GM19452 (cell line): Measurements from ENCODE around the gene SGF29.
"Not testable (repeated sequence)": the region's sequence is repeated elsewhere in the genome, so short reads cannot be mapped to it uniquely, and the experiment has no call there.

ENCODE experiments used
- ATAC-seq: cut with Tn5 transposase; IDR thresholded peaks from one replicate; pipeline ENCODE4 v1.9.1; 2021; ENCODE audit not compliant: unreplicated experiment

SGF29 gene

DNA sequence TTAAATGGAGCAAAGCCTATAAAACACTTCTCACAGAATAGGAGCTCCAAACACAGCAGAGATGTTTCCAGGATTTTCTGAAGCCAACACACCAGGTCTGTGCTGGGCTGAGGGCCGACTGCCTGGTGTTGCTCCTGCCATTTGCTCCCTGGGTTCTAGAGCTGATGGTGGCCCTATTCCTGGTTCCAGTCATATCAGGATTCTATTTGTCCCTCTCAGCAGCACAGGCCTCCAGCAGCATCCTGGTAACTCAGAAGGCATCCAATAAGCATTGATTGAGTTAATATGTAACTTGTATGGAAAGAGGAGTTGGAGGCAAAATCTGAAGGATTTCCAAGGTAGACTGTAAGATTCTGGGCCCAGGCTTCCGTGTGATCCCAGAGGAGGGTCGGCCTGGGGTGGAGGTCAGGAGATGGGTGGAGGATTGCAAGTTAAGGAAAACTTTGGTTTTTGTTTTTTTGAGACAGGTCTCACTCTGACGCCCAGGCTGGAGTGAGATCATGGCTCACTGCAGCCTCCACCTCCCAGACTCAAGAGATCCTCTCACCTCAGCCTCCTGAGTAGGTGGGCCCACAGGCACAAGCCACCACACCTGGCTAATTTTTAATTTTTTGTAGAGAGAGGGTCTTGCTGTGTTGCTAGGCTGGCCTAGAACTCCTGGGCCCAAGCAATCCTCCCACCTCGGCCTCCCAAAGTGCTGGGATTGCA lies 20.6 kb upstream of the SGF29 start:
- no peak for ATAC-seq

DNA sequence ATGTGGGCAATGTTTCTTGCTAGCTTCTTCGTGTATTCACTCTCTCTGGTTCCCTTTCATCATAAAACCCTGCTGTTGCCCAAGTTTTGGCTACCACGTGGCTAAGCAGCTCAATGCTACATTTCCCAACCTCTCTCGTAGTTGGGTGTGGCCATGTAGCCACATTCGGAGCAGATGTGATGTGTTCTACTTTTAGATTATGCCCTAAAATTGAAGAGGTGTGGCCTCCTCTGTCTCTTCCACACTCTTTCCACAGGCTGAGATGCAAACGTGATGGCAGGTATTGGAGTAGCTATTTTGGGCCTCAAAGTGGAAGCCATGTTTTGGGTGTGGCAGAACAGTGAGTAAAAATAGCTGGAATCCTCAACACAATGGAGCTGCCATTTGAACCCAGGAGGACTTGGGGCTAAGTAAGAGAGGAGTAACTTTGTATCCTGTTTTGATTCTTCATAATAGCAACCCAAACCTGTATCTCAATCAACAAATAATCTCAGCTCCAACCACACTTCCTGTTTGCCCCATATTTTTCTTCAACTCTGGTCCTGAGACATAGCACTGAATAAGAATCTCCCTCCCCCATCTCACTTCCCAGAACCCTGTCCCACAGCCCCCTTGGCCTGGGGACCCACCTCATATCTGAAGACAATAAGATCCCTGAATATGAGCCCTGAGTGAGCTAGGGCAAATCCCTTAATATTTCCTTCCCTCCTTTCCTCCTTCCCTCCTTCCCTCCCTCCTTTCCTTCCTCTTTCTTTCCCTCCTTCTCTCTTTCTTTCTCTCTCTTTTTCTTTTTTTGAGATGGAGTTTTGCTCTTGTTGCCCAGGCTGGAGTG lies 19.0 kb upstream of the SGF29 start:
- no peak for ATAC-seq

DNA sequence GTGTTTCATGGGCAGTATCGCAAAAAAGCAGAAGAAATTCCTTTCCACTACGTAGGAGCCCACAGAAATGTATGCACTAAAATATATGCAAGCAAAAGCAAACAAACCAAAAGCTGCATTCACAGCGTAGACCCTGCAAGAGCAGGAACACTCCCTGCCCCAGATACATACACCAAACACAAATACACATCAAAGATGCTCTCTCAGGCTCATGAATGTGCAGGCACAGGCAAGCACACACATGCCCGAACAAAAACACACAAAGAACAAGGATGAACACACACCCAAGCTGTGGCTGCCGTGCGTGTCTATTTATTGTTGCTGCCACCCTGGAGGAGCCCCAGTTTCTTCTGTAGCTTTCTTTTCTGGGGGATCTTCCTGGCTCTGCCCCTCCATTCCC lies 16.6 kb upstream of the SGF29 start:
- ATAC-seq, result no peak

DNA sequence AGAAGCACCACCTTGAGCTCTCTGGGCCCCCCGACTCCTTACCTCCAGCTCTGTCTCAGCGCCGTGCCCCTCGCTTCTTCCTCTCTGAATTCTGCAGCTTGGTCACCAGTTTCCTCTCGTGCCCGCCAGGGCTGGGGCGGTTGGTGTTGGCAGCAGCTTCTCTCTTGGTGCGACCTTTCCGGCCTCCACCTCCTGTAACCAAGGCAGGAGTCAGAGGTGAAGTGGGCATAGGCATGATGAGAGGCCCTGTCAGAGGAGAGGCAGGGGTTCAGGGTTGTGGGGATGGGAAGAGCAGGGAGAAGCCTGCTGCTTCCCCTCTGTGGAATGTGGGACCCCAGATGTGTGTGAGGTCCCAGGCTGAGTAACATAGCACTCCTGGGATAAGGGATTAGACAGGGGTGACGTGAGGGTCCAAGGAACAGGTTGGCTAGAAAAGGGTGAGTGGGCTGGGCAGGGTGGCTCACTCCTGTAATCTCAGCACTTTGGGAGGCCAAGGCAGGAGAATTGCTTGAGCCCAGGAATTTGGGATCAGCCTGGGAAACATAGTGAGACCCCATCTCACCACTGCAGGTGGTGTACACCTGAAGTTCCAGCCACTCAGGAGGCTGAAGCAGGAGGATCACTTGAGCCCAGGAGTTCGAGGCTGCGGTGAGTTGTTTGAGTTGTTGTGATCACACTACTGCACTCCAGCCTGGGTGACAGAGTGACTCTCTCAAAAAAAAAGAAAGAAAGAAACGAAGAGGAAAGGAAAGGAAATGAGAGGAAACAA lies 15.6 kb upstream of the SGF29 start:
- no peak for ATAC-seq

DNA sequence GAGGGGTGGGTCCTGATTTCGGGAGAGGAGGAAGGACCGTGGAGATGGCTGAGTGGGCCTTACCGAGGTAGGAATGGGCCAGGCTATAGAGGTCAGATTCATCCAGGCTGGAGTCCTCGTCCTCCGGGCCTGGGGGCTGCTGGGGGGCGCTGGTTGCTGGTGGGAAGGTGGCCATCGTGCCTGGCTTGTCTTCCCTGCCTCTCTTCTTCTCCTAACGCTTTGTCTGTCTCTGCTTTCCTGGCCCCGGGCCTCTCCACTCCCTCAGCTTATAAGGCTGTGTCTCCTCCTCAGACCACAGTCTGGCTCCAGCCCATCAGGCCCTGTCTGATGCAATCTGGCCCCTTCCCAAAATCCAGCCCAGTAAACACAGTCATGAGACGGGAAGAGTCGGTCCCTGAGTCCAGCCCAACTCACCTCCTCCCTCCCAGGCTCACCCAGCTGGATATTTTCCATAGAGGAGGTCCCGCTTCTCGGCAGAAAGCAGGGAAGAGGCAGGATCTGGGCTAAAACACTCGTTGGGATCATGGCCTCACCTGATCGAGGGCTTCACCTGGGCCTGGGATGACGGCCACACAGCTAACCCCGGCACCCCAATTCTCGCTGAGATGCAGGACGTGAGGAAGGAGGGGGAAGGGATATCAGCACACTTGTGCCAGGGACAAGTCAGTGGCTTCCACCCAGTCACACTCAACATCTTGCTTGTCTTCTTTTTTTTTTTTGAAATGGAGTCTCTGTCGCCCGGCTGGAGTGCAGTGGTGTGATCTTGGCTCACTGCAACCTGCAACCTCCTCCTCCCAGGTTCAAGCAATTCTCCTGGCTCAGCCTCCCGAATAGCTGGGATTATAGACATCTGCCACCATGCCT lies 14.8 kb upstream of the SGF29 start, which contains the start of gene NUPR1:
Gene NUPR1 (minus strand): TSS at position 242 of the 864 bp plus-strand sequence. CDS start 67 bp downstream, at position 175.
- no peak for ATAC-seq

DNA sequence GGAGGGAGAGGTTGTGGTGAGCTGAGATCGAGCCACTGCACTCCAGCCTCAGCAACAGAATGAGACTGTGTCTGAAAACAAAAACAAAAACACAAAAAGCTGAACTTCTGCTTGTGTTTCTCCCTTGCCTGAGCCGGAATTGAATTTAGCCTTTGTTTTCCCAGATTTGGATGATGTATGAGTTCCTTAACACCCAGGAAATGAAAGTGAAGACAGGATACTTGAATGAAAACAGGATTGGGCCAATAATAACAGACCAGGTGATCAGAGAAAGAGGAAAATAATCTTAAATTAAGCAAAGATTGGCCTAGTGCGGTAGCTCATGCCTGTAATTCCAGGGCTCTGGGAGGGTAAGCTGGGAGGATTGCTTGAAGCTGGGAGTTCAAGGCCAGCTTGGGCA lies 13.4 kb upstream of the SGF29 start:
- ATAC-seq, result no peak

DNA sequence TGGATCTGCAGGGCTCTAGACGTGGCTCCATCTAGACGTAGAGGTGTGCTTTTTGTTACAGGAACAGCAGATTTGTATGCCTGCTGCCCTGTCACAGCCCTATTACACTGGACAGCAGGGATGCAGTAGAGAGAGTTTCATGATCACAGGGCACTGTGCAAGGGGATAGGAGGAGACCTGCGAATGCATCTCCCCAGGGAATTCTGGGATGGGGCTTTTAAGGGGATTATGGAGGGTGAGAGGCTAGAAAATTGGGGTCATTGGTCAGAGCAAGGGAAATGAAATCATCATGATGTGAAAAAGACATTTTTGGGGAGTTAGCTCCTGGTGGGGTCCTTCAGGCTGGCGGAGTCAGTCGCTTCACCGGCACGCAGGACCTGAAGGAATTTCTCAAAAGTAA lies 11.1 kb upstream of the SGF29 start:
- no peak for ATAC-seq

DNA sequence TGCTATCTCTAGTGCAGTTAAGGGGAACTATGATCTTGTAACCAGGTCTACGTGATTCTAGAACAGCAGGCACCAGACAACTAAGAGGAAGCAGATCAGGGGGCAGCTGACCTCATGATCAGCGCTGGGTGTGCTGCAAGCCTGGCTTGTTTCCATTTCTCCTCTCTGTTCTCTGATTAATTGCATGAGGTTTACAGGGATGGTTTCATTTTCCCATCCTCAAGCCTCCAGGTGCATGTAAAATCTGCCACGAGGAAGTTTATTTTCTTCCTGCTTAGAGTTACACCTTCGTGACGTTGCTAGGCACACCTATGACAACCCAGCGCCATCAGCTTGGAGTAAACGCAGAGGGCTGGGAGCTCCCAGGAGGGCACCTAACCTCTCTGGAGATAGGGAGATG lies 10.6 kb upstream of the SGF29 start:
- ATAC-seq, result no peak

DNA sequence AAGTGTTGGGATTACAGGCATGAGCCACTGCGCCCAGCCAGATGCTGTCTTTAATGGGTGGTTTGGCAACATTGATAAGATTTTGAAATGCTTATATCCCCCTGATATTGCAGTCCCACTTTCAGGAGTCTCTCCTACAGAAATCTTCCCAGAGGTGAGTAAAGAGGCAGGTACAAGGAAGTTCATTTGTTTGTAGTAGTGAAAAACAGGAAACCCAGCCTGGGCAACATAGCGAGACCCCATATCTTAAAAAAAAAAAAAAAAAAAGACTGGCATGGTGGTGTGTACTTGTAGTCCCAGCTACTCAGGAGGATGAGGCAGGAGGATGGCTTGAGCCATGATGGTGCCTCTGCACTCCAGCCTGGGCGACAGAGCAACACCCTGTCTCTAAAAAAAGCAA lies 8.7 kb upstream of the SGF29 start:
- no peak for ATAC-seq

DNA sequence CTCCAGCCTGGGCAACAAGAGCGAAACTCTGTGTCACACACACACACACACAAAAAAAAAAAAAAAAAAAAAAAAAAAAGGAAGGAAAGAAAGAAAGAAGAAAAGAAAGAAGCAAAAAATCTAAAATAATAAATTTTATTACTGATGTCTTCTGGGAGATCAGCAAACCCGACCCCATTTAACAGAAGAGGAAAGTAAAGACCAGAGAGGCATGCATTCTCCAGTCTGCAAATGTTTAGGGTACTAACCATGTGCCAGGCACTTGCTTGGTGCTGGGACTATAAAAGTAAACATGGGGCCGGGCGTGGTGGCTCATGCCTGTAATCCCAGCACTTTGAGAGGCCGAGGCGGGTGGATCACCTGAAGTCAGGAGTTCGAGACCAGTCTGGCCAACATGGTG lies 7.8 kb upstream of the SGF29 start:
- not testable (repeated sequence) for ATAC-seq

DNA sequence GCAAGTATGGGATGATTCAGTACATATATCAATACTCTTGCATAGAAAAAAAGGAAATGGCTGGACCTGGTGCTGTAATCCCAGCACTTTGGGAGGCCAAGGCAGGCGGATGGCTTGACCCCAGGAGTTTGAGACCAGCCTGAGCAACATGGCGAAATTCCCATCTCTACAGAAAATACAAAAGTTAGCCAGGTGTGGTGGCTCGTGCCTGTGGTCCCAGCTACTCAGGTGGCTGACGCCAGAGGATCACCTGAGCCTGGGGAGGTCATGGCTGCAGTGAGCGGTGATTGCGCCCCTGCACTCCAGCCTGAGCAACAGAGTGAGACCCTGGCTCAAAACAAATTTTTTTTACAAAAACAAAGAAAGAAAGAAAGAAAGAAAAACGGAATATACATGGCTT lies 7.1 kb upstream of the SGF29 start:
- no peak for ATAC-seq

DNA sequence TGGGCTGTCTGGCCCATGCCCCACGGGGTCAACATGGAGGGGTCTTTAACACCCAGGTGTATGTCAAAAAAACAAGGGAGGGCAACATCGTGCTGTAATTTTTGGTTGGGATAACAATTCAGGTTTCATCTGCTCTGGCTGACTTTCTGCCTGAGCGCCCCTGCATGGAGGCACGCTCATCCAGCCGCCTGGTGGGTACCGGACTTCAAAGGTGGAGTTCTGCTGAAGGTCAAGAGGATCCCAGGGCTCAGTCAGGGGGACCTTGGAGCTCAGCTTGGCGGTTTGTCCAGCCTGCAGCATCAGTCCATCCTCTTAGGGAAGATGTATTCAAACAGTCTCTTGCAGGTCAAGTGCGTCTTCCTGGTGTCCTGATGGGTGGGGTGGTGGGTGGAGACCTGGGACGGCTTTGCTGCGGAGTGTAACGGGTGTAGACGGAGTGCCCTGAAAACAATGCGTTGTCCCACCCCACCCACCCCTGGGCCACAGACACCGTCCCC lies 5.4 kb upstream of the SGF29 start:
- no peak for ATAC-seq

DNA sequence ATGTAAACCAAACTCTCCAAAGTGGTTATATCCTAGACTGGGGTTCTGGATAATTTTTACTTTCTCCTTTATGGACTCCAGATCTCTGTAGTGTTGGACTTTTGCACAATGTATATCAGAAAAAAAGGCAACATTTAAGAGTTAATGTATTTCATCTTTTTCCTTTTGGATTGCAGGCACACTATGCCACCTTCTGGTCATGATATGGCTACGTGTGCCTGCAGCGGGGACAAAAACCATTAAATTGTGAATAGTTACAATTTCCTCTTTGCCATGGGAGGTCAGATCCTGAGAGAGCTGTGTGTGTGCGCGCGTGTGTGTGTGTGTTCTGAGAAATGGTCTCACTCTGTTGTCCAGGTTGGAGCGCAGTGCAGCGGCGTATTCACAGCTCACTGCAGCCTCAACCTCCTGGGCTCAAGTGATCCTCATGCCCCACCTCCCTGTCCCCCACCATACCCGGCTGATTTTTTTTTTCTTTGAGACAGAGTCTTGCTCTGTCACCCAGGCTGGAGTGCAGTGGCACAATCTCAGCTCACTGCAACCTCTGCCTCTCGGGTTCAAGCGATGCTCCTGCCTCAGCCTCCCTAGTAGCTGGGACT lies 4.3 kb upstream of the SGF29 start:
- no peak for ATAC-seq

DNA sequence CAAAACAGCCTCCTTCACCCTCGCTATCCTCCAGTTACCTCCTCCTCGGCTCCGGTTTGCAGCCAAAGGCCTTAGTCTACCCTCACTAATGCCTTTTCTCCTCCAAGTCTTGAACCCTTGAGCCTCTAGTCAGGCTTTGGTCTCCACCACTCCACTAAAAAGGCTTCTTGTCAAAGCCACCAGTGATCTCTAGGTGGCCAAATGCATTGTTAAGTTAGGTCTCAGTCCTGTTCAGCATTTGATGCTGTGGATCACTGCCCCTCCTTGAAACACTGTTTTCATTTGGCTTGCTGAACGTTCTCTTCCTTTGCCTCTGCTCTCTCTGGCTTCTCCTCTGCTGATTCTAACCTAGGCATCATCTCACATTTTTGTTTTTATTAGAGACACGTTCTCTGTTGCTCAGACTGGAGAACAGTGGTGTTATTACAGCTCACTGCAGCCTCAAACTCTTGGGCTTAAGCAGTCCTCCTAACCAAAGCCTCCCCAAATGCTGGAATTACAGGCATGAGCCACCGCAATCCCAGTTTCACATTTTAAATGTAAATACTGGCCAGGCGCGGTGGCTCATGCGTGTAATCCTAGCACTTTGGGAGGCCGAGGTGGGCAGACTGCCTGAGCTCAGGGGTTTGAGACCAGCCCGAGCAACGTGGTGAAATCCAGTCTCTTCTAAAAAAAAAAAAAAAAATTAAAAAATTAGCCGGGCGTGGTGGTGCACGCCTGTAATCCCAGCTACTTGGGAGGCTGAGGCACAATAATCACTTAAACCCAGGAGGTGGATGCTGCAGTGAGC lies 1.1 kb downstream of the SGF29 start:
- no peak for ATAC-seq

DNA sequence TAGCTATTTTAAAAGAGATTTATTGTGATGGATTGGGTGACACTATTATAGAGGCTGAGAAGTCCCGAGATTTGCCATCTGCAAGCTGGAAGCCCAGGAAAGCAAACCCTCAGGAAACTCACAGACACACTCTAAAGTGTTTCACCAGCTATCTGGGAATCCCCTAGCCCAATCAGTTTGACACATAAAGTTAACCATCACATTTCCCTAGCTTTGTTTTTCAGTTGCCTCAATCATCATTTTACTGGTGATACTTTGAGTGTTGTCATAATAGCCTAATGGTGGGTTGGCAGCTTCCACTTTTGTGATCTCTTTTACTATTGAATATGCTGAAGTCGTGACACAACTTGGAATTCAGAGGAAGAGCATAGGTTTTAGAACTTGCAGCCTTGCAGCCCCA lies 1.8 kb downstream of the SGF29 start:
- no peak for ATAC-seq

DNA sequence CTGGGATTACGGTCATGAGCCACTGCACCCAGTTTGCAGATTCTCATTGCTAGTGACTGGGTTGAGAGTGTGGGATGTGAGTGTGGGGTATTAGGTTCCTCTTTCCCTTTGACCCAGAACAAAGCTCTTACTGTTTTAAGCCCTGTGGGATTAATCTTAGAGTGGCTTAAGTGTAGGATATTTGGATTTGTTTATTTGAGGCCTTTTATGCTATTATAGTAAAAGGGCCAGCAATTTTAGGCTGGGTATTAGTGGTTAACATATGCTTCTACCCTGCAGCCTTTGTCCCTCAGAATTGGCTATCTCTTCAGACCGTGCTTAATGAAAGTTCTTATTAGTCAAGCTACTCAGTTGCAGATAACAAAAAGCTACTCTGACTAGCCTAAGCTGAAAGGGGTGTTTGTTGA lies 3.2 kb downstream of the SGF29 start:
- ATAC-seq, result no peak

DNA sequence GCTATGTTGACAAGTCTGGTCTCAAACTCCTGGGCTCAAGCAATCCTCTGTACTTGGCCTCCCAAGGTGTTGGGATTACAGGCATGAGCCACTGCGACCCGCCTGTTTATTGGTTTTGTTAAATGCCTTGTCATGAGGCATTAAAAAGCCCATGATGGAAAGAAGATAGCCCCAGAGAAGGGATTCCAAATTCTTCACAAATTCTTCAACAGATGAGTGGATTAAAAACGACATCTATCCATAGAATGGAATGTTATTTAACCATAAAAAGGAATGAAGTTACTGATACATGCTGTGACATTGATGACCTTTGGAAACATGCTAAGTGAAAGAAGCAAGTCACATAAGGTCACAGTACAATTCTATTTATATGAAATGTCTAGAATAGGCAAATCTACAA lies 4.7 kb downstream of the SGF29 start:
- no peak for ATAC-seq

DNA sequence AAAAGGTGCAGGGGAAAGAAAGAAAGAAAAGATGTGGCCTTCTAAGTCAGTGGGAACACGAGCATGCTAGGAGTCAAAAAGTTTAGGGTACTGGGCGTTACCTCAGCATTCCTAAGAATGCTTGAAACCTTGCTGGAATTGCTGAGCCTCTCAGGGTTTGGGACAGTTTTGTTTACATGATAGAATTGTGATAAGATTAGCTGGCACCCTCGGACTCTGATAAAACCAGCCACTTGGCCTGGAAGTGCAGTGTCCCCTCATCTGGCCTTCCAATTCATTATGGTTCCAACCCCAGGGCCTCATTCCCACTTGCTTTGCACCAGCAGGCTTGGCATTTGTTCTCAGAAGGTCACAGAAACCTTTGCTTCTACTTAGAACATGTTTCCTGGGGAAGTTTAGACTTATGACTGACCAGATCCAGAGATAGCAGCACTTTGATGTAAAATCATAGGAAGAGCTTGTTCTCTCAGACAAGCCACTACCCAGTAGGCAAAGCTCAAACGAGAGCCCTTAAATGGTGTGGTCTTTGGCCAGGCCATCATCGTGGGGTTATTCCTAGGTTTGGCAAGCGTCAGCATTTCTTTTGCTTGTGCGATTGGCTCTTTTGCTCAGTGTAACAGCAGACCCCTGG lies 8.0 kb downstream of the SGF29 start:
- ATAC-seq, result no peak

DNA sequence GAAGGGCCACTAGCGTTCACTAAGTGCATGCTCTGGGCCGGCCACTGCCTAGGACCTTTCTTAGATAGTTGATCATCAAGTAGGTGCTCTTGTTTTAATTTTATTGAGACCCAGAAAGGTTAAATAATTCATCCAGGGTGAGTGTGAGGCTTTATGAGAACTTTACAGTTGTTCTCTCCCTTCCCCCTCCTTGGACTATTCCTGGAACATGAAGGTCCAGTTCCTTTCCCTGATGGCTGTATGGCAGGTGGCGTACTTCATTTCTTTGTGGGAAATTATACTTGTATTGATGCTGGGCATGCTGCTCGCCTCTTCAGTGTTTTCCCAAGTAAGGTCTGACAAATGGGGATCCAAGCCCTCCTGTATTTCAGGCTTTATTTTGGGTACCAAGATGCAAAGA lies 8.5 kb downstream of the SGF29 start:
- ATAC-seq, result no peak
